Measurements from ENCODE around the gene TMEM232.
"Not testable (repeated sequence)": the region's sequence is repeated elsewhere in the genome, so short reads cannot be mapped to it uniquely, and the experiment has no call there.

The TMEM232 gene

DNA sequence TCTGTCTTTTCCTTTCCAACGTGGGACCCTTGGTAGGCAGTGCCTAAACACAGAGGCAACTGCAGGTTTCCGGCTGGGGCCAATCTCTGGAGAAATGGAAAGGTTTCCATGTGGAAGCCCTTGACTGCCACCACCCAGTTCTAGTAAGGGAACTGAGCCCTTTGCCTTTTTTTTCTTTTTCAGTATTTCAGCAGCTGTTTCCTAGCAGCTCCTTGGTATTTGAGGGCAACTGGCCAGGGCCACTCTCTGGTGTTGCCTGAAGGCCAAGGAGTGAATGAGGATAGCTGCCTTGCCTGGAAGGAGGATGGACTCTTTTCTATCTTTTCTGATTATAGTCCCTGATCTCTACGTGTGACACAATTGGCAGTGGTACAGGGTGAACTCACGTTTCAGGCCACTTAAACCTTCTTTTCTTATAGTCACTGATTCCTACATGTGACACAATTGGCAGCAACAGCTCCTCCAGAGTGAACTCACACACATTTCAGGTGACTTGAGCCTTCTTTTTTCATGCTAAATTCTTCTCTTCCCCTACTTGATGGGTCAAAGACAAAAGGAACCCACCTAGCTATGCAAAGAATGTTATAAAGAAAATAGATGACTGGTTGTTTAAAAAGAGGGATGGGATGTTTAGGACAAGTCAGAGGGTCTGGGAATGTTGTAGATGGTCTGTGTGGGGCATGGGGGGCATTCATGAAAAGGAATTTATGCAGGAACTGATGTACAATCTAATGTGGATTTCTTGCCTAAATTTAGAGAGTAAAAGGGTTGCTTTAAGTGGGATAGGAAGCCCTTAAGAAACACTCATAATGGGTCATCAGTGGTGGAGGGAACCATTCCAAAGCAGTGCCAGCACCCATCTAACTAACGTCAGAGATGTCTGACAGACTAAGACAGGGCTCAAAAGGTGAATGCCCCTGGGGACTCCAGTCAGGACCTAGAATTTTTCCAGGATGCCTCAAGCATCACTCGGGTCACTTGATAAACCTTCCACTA lies 190.1 kb downstream of the TMEM232 start:
- Histone ChIP-seq H3K4me2 (ENCODE audit: low read length) (no peak overlapping the region), H3K27ac (no peak overlapping the region), H2AFZ (no peak overlapping the region), H3K4me1 (no peaks in the 10 kb centered on the region), H3K36me3 (ENCODE audit: control insufficient read depth, insufficient read depth, low read length) (no peaks in the 10 kb centered on the region), H3K4me3 (ENCODE audit: low read depth, low read length) (no peak overlapping the region), H3K9me3 (ENCODE audit: control insufficient read depth, low read length) (no peaks in the 10 kb centered on the region), H3K9ac (no peak overlapping the region), H3K27me3 (ENCODE audit: control insufficient read depth, insufficient read depth, low read length) (no peaks in the 10 kb centered on the region), H3K79me2 (no peaks in the 10 kb centered on the region)
- TF ChIP-seq CTCF (IDR thresholded peaks at IDR 0.05), result no peak

- H3K27ac ChIP-seq; H3K9me3 ChIP-seq (ENCODE audit: control insufficient read depth, low read length); H3K4me3 ChIP-seq (ENCODE audit: low read depth, low read length); H3K36me3 ChIP-seq (ENCODE audit: control insufficient read depth, insufficient read depth, low read length); H3K79me2 ChIP-seq; H3K4me2 ChIP-seq (ENCODE audit: low read length); H3K27me3 ChIP-seq (ENCODE audit: control insufficient read depth, insufficient read depth, low read length); H3K4me1 ChIP-seq; H3K9ac ChIP-seq; H2AFZ ChIP-seq: not testable (repeated sequence)
Measured at GRCh38 chr5:110535146-110535545, 191.3 kb downstream of the TMEM232 start.

GRCh38 chr5:110525762-110526161 lies 200.7 kb downstream of the TMEM232 start:
- Histone ChIP-seq H3K27ac (no peak overlapping the region), H3K27me3 (ENCODE audit: control insufficient read depth, insufficient read depth, low read length) (no peaks in the 10 kb centered on the region), H3K9me3 (ENCODE audit: control insufficient read depth, low read length) (no peaks in the 10 kb centered on the region), H3K4me2 (ENCODE audit: low read length) (no peak overlapping the region), H3K4me1 (no peaks in the 10 kb centered on the region), H3K4me3 (ENCODE audit: low read depth, low read length) (no peak overlapping the region), H3K79me2 (no peaks in the 10 kb centered on the region), H2AFZ (no peak overlapping the region), H3K36me3 (ENCODE audit: control insufficient read depth, insufficient read depth, low read length) (no peaks in the 10 kb centered on the region), H3K9ac (no peak overlapping the region)
- TF ChIP-seq CTCF (IDR thresholded peaks at IDR 0.05), result no peak

GRCh38 chr5:110517396-110517795 lies 209.1 kb downstream of the TMEM232 start:
- Histone ChIP-seq H2AFZ (no peak overlapping the region), H3K9ac (no peak overlapping the region), H3K27ac (no peak overlapping the region), H3K79me2 (no peaks in the 10 kb centered on the region), H3K4me1 (no peaks in the 10 kb centered on the region), H3K27me3 (ENCODE audit: control insufficient read depth, insufficient read depth, low read length) (no peaks in the 10 kb centered on the region), H3K9me3 (ENCODE audit: control insufficient read depth, low read length) (no peaks in the 10 kb centered on the region), H3K4me3 (ENCODE audit: low read depth, low read length) (no peak overlapping the region), H3K4me2 (ENCODE audit: low read length) (no peak overlapping the region), H3K36me3 (ENCODE audit: control insufficient read depth, insufficient read depth, low read length) (no peaks in the 10 kb centered on the region)
- no peak for TF ChIP-seq CTCF (IDR thresholded peaks at IDR 0.05)

DNA sequence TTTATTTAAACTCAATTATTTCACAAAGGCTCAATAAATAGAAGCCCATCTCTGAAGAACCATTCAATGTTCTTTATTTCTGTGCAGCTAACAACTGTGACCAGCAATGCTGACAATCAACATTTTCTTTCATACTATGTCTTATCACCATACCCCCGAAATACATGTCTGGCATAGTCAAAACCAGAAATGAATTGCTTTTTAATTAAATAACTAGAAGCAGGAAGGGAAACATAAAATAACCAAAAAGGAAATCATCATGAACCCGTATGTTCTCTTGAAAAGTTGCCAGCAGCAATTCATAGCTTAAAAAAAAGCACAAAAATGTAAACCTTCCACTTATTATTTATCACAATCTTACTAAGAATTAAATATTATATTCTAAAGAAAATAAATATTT lies 212.4 kb downstream of the TMEM232 start:
- Histone ChIP-seq H3K27ac (no peak overlapping the region), H3K4me3 (ENCODE audit: low read depth, low read length) (no peak overlapping the region), H3K27me3 (ENCODE audit: control insufficient read depth, insufficient read depth, low read length) (no peaks in the 10 kb centered on the region), H3K9me3 (ENCODE audit: control insufficient read depth, low read length) (no peaks in the 10 kb centered on the region), H3K4me2 (ENCODE audit: low read length) (no peak overlapping the region), H3K4me1 (no peaks in the 10 kb centered on the region), H3K36me3 (ENCODE audit: control insufficient read depth, insufficient read depth, low read length) (no peaks in the 10 kb centered on the region), H3K9ac (no peak overlapping the region), H2AFZ (no peak overlapping the region), H3K79me2 (no peaks in the 10 kb centered on the region)
- no peak for TF ChIP-seq CTCF (IDR thresholded peaks at IDR 0.05)
